Measurements from ENCODE around the gene JAG2.

JAG2 gene

GRCh38 chr14:105091054-105091516 is 77.5 kb downstream of the JAG2 start:
- ATAC-seq = no peak
- DNase-seq = no peak
- Mint-ChIP-seq H3K9me3 (no peaks in the 10 kb centered on the region), H3K36me3 (ENCODE audit: low read depth) (no peaks in the 10 kb centered on the region), H3K27me3 (peaks cover 3% of the 10 kb centered on the region), H3K27ac (no peak overlapping the region), H3K4me3 (no peak overlapping the region), H3K4me1 (peaks cover 25% of the 10 kb centered on the region)

Measured in activated naive CD8-positive, alpha-beta T cell treated with anti-CD3 and anti-CD28 coated beads, Interleukin-2, amount 50 U/mL, for 24 hours (primary cell).